CD4-positive, alpha-beta T cell treated with Interleukin-15 for 4 hours (primary cell): ENCODE measurements around the gene TXLNG.

Experiments
- DNase-seq: peaks from one replicate; pipeline ENCODE4 v3.0.0-alpha.2; 2020; ENCODE audit warnings: low spot score

Gene TXLNG

DNA sequence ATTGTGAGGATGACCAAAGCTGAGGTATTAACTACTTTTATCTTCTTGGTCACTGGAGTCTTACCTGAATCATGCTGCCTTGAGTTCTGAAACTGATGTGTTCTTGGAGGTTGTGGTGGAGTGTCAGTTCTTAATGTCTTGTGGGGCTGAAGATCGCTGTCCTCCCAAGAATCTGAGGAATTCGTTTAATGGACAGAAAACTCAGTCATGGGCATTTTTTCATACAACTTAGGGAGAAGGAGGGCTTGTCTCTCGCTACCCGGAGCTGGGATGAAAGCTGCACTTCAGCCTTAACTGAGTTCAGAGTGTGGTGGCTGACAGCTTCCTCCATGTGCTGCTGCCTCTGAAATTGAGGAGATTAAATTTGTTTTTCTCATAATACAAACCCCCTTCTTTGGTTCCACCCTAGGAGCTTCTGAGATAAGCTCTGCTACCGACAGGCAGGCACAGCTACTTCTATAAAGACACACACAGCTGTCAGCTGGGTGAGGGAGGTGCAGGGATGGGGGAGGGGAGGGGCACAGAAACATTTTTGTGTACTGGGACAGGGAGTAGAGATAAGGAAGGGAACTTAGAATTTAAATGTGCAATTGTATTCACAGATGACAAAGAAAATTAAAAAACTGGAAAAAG is 53.1 kb downstream of the TXLNG start:
- DNase-seq: no peak

DNA sequence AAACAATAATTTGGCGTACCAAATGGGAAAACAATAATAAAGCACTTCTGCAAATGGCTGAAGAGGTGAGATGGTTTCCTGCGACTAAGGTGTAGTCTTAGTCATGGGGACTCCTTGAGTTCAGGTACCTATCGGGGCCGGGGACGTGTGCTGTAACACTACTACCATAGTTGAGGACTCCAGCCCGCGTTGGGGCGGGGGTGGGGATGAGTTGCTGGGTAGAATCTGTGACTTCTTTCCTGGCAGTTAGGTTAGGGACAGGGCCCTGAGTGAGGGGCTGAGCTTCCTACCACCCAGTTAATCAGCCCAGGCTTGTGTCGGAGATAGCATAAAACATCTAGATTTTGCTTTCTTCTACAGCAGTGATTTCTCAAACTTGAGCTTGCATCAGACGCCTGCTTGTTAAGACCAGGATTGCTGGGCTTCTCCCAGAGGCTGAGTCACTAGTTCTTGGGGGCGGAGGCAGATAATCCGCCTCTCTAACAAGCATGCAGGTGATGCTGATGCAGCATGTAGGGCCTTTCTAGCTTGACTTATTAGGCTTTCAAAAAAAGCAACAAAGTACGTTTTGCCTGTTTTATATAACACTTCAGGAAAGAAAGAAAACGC is 53.7 kb downstream of the TXLNG start:
- DNase-seq: no peak

GRCh38 chrX:16842684-16843083 is 56.4 kb downstream of the TXLNG start:
- no peak for DNase-seq

DNA sequence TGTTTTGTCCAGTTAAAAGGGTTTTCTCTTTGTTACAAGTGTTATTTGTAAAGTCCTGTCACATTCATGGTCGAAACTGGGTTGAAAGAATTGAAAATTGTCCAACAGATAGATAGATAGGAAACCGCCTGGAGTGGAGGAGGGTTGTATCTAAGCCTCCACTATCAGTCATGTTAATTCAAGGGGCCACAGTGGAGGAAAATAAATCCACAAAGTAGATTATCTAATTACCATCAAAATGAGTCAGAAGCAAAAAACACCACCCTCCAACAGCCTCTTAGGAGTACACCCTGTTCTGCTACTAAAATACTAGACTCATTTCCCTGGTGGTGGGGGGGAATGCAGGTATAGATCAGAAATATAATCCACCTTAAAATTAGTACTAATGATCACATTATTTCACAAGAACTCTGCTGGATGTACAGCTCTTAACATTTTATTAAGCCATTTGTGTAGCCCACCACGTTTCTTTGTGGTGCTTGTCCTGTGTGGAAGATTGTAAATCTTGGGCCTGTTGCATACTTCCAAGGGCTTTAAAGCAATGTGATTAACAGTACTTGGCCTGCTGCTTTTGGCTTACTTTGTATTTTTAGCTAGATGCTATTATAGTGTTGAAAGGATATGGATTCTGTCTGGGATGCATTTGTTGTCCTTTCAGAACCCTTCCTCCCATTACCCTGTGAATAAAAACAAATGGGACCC is 57.1 kb downstream of the TXLNG start:
- no peak for DNase-seq

- no peak for DNase-seq
These were observed 59.4 kb downstream of the TXLNG start for GRCh38 chrX:16845686-16846085.

DNA sequence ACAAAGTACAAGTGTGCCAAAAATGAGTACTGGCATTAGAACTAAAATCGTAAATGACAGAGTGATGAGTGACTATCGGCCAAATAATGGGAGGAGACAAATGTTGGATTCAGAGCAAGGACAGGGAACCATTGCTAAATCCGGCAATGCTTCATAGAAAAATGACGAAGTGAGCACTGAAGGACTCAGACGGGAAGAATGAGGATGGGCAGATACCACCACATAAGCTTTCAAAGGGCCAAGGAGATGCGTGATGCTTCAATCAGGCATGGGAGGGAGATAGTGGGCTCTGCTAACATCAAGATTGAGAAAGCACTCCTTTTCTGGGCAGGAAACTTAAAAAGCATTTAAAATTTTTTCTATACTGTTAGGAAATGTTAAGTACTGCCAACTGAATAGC is 62.3 kb downstream of the TXLNG start:
- no peak for DNase-seq

GRCh38 chrX:16851421-16851820 is 65.2 kb downstream of the TXLNG start:
- no peak for DNase-seq

DNA sequence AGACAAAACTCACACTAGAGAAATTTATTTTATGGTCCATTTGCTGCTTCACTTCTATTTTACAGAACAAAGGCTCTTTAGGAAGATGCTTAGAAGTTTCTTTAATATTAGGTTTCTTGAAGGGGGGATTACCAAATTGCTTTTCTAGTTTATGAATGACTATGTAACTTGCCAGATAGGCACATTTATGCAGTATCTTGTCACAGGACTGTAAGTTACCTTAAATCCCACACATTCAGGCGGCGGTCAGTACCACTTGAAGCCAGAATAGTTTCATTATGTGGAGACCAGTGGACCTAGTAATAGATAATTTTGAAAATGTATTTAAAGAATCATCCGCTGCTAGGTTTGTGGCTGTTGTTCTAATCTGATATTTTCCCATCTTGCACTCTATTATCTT is 65.6 kb downstream of the TXLNG start:
- DNase-seq: no peak

DNA sequence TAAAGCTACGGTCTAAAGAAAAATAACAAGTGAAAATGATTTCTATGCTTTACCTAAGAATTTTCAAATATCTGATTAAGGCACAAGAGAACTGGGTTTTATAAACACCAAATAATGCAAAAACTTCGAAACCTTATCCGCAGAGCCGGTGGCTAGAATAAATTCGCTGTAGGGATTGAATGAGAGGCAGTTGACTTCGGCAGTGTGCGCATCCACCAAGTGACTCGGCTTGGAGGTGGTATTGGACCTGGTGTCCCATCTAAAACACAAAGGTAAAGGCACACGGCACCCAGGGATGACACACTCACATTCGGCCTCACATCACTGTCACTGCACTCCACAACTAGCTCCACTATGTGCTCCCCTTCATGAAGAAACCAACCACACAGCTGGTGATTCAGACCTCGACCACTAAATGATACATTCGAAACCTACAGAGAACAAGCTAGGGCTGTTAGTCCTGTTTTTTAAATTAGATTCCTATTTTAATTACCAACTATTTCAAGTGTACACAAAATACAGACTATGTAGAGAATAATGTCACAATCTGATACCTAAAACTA is 66.4 kb downstream of the TXLNG start:
- no peak for DNase-seq

DNA sequence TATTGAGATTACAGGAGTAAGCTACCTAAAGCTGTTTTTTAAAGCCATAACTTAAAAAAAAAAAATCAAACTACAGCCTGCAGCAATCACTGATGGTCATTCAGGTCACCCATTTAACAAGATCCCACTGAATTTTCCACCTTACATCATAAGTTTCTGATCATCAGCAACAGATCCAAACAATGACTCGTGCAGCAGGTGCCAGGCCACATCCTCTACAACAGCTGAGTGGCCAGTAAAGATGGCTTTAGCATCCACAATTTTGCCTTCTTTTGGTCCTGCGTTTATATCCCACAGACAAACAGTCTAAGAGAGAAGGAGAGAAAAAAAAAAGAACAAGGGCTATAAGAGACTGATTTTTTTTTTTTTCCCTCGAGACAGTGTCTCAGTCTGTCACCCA is 67.3 kb downstream of the TXLNG start:
- no peak for DNase-seq

GRCh38 chrX:16855363-16856075 is 69.3 kb downstream of the TXLNG start:
- no peak for DNase-seq

- DNase-seq: peak; percentile 32
These were observed 69.8 kb downstream of the TXLNG start for GRCh38 chrX:16856076-16856404.

- no peak for DNase-seq
These were observed 70.5 kb downstream of the TXLNG start for GRCh38 chrX:16856744-16857143.

- no peak for DNase-seq
These were observed 76.6 kb downstream of the TXLNG start for GRCh38 chrX:16862829-16863228.

GRCh38 chrX:16867947-16868346 is 81.7 kb downstream of the TXLNG start:
- DNase-seq: no peak

DNA sequence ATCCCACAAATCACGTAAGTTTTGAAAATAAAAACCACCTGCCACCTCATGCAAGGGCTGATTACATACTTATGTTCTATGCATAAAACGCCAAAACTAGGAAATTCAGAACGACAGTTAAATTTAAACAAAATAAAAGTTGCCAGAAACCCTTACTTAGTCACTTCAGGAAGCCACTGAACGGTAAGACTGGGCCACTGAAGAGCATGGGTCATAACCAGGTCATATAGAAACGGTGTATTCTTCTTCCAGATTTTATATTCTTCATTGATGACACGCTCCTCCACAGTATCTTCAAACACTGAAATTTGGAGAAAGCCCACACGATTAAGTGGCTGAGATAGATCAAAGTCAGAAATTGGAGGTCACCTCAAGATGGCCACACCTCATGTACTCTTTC is 82.7 kb downstream of the TXLNG start:
- peak; percentile 21 for DNase-seq

- peak; percentile 30 for DNase-seq
These were observed 83.3 kb downstream of the TXLNG start for GRCh38 chrX:16869393-16870094.

DNA sequence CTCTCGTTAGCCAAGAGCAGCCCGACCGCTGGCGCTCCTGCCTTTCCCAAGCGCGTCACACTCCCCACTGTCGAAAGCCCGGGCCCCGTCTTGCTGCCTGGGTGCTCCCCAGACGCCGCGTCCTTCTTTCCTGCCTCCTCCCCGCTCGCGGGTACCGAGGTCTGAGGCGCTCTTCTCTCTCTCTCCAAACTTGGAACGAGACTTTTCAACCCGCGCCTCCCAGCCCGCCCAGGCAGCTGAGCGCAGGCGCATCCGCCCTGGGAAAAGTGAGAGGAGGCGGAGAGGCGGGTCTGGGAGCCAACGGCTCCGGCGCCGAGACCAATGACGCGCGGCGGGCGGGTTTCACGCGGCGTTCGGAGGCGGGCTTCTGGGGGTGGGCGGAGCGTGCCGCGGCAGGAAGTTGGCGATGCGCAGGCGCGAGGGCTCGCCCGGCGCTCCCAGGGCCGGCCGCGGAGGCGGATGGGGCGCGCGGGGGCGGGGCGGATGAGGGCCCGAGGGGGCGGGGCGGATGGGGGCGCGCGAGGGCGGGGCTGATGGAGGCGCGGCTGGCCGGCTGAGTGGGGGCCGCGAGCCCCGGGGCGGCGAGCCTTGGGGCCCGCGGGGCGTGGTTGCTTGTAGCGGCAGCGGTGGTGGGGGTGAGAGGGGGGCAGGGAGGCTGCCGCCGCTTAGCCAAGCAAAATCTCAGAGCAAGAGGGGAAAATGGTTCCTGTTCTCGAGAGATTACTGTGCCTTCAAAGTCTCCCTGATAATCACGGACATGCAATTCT is 84.0 kb downstream of the TXLNG start, which contains the start of gene RBBP7:
Gene RBBP7 (minus strand): TSS at position 268 of the 767 bp plus-strand sequence. CDS start 309 bp downstream, outside the sequence.
- DNase-seq: peak; percentile 90

- DNase-seq: no peak
These were observed 84.9 kb downstream of the TXLNG start for GRCh38 chrX:16870862-16871815.

DNA sequence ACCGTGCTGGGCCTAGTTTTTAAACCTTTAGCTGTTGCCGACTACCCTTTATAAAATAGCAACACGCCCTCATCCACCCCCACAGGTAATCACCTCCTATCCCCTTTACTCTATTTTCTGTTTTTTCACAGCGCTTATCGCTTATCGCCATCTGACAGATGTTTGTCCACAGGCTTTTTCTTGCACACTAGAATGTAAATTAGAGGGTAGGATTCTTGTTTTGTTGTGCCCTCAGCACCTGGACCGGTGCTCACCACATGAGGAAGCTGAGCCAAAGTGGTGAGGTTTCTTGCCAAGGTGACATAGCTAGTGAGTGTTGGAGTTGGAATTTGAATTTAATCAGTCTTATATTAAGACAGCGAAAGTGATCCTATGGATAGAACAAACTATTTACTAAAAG is 86.8 kb downstream of the TXLNG start:
- DNase-seq: no peak
